ENCODE data around the gene EIF4E2.
"Not testable (repeated sequence)": the region's sequence is repeated elsewhere in the genome, so short reads cannot be mapped to it uniquely, and the experiment has no call there.

Gene EIF4E2

GRCh38 chr2:232526372-232526941 lies 24.0 kb upstream of the EIF4E2 start:
- no peak for FAIRE-seq
- TF ChIP-seq CTCF (IDR thresholded peaks at IDR 0.05; ENCODE audit: insufficient read depth, missing control alignments): no peak
- DNase-seq (ENCODE audit: insufficient read length, low spot score): no peak

GRCh38 chr2:232527905-232528470 lies 22.5 kb upstream of the EIF4E2 start:
- TF ChIP-seq CTCF (IDR thresholded peaks at IDR 0.05; ENCODE audit: insufficient read depth, missing control alignments): no peak
- DNase-seq (ENCODE audit: insufficient read length, low spot score) (no peak), FAIRE-seq (no peak)

- DNase-seq (ENCODE audit: insufficient read length, low spot score) (no peak), FAIRE-seq (no peak)
- TF ChIP-seq CTCF (IDR thresholded peaks at IDR 0.05; ENCODE audit: insufficient read depth, missing control alignments): no peak
Measured at GRCh38 chr2:232528746-232529460, 21.6 kb upstream of the EIF4E2 start.

- TF ChIP-seq CTCF (IDR thresholded peaks at IDR 0.05; ENCODE audit: insufficient read depth, missing control alignments): no peak
- FAIRE-seq: no peak
Measured at GRCh38 chr2:232529806-232530547, 20.5 kb upstream of the EIF4E2 start.

GRCh38 chr2:232530626-232531260 lies 19.7 kb upstream of the EIF4E2 start:
- FAIRE-seq (no peak), DNase-seq (ENCODE audit: insufficient read length, low spot score) (no peak)
- no peak for TF ChIP-seq CTCF (IDR thresholded peaks at IDR 0.05; ENCODE audit: insufficient read depth, missing control alignments)

More at GRCh38 chr2:232529806-232530547, 20.5 kb upstream of the EIF4E2 start:
- DNase-seq (ENCODE audit: insufficient read length, low spot score): no peak

- TF ChIP-seq CTCF (IDR thresholded peaks at IDR 0.05; ENCODE audit: insufficient read depth, missing control alignments): no peak
- DNase-seq (ENCODE audit: insufficient read length, low spot score): no peak
- no peak for FAIRE-seq
Measured at GRCh38 chr2:232532419-232532818, 18.1 kb upstream of the EIF4E2 start.

- not testable (repeated sequence) for FAIRE-seq; DNase-seq (ENCODE audit: insufficient read length, low spot score)
Measured at GRCh38 chr2:232532821-232533220, 17.7 kb upstream of the EIF4E2 start.
